Stimulated activated CD4-positive, alpha-beta T cell treated with anti-CD3 and anti-CD28 coated beads, Interleukin-12 subunit alpha, Interleukin-12 subunit beta, amount 100 ng/mL, for 24 hours (primary cell): Measurements from ENCODE around the gene CDC42EP5.

ENCODE experiments used
- DNase-seq, 2 experiments: peaks; one replicate each; pipeline ENCODE4 v3.0.0-alpha.2; 2020; ENCODE audit warnings: low read depth in 2 of 2

CDC42EP5 gene

DNA sequence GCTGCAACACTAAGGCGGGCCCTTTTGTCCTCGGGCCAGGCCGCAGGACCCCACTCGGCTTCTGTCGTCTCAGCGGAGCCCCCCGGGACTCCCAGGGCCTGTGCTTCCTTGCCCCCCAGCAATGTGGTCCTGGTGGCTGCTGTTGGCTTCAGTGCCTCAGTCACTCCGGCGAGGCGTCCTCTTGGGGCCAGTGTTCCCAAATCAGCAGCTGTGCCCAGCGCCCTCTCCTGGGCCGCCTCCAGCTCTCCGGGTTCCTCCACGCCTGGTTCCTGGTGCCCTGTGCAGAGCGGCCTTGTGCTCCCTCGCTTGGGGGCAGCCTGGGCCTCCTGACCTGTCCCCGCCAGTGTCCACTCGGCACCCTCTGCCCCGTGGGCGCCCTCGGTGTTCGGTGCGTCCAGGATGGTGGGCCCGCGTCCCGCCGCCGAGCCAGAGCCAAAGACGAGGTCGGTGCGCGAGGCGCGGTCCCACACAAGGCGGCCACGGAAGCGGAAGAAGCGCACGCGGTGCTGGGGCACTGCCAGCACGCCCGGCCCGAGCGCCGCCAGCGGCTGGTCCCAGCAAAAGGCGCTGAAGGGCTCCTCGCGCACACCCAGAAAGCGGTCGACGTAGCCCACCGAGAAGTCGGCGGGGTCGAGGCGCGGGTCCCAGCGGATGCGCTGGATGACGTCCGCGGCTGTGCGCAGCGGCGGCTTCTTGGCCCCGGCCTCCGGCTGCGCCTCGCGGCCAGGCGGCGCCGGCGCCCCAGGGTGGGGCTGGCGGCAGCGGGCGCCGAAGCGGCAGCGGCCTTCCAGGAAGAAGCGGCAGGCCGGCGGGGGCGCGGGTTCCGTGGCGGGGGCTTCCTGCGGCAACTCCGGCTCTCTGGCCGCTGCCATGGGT, 10.2 kb downstream of the CDC42EP5 start:
- DNase-seq, result peak; percentile 45 to 46

DNA sequence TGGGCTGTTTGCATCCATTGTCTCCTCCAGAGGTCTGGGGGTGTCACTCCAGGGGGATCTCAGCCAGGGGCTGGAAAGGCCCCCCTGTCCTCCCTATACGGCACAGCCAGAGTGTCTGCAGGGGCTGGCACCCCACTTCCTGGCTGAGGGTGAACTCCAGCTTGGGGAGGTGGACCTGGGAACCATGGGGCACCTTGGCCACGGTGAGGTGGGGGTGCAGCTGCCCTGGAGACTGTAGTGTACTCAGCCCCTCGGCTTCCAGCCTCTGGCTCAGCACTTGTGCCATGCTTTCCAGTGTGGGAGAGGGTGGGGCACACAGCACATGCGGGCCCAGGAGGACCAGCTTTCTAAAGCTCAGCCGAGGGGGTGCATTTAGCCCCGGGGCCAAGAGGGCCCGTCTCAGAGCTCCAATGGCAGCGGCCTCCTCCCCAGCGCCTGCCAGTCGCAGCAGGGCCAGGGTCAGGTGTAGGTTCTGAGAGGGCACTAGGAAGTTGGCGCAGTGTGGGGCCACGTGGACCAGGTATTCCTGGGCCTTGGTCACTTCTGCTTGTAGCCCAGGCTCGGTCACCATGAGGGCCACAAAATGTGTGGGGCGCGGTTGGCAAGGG, 10.9 kb downstream of the CDC42EP5 start:
- no peak for DNase-seq

DNA sequence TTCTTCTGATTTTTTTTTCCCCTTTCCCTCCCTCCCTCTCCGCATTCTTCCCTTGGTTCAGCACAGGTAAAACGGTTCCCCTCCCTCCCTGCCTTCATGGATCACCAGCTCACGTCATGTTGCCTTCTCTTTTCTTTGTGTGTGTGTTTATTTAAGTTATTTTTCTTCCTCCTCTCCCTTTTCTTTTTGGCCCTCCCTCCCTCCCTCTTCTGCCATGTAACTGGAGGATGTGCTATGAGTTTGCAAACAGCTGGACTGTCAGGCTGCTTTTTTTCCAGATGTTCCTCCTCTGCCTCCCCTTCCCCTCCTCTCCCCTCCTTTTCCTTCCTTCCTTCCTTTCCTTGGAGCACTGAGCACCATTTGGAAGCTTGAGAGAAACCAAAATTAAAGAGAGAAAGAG, 11.5 kb downstream of the CDC42EP5 start:
- DNase-seq, result no peak

DNA sequence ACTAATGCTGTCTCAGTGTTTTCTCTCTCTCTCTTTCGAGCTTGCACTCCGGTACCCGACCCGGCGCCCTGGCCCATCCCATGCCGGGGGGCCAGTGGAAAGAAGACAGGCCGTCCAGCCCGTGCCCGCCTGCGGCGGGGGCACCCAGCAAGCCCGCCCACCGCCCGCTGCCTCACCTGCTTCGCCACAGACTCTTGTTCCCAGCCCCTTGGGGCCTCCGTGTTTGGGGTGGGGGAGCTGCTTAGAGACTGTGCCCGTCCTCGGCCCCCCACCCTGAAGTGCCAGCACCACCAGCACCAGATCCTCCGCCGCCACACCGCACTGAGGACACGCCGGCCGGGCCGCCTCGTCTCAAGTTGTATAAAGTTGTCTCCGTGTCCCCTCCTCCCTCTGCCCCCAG, 11.9 kb downstream of the CDC42EP5 start:
- no peak for DNase-seq

DNA sequence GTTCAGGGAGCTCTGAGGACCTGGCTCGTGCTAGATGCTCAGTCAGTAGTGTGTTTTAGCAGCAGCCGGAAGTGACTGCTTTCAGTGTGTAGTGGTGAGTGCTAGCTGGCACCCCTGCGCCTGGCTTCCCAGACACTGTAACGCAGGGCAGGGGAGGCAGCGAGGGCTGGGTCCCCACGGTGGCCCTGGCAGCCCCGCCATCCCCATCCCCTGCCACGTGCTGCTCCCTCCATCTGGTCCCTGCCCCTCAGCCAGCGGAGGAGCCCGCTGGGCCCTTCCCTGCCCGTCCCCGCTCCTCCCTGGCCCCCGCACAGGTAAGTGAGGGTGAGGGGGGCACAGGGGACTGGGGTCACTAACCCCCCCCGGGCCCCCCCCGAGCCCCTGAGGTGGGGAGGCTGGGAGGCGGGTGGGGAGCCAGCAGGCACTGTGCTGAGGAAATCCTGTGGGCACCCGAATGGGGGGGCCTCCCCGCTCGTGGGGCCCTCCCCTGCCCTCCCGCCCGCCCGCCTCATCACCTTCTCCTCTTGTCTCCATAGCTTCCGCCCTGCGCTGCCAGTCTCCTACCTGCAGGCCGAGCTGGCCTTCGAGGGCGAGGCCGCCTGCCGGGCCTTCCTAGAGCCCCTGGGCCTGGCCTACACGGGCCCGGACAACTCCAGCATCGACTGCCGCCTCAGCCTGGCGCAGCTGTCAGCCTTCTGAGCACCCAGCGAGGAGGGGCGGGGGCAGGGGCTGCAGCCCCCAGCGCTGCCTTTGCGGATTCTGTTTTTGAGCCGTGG, 12.7 kb downstream of the CDC42EP5 start:
- no peak for DNase-seq

DNA sequence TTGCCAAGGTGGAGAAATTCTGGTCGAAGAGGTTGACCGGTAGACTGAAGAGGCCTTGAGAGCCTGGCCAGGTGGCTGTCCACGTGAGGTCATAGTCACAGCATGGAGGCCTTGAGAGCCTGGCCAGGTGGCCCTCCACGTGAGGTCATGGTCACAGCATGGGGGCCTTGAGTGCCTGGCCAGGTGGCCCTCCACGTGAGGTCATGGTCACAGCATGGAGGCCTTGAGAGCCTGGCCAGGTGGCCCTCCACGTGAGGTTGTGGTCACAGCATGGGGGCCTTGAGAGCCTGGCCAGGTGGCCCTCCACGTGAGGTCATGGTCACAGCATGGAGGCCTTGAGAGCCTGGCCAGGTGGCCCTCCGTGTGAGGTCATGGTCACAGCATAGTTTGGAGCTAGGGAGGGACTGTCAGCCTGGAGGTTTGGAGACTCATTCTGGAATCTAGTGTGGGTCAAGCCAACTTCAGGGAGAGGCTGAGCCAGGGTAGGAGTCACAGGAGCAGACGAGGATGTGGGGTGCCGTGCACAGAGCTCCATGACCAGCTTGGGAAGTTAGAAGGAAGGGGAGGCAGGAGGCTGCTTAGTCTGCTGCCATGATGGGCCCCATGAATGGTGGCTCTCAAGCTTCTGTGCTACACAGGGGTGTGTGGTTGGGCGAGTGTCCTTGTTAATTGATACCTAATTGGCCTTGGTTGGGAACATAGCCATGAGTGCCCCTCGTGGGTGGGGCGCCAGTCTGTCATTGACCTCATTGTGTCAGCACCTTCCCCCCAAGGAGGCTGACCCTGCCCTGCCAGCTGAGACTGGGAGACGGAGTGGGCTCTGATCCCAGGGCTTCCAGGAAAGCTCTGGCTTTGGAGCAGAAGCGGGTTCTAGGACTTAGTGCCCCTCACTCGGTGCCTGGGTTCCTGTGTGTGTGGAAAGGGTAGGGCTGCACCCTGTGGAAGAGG, 13.5 kb downstream of the CDC42EP5 start:
- no peak for DNase-seq

DNA sequence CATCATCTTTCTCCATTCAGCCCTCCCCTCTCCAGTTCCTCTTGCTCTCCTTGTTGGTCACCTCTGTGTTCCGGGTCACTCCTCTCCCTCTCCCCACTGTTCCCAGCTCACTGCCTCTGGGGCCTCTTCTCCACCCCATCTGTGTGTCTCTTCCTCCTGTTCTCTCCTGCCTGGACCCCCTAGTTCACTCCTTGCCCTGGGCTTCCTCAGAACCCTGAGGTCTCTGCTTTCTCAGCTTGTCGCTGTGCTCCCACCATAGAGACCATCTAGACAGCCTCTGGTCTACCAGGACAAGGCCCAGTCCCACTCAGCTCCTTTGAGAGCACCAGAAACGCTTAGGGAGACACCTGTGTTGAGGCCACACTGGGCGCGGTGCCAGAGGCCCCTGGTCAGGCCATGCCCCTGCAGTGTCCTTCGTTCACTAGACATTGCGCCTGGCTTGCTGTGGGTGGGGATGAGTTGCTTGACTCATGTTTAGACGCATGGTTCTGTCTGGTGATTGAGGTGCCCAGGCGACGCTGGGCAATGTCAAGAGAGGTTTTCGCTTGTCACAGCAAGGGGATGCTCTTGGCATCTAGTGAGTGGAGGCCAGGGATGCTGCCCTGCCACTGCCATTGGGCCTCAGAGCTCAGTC, 14.3 kb downstream of the CDC42EP5 start:
- no peak for DNase-seq

DNA sequence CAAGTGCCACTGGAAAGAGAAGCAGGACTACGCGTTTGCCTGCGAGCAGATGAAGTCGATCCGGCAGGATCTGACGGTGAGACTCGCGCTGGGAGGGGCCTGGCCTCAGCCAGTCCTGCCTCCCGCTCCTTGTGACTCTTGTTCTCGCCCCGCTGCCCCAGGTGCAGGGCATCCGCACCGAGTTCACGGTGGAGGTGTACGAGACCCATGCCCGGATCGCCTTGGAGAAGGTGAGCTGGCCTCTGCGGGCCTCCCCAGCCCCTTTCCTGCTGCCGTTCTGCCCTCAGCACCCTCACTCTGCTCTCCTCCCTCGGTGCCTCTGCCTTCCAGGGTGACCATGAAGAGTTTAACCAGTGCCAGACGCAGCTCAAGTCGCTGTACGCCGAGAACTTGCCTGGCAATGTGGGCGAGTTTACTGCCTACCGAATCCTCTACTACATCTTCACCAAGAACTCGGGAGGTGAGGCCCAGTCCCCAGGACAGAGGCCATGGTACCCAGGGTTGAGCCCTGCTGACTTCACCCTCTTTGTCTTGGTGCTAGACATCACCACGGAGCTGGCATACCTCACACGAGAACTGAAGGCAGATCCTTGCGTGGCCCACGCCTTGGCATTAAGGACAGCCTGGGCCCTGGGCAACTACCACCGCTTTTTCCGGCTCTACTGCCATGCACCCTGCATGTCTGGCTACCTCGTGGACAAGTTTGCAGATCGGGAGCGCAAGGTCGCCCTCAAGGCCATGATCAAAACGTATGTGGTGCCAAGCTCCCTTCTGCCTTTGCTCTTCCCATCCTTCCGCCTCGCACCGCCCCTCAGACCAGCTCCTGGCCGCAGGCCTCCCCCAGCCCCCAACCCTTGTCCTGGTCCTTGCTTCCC, 15.1 kb downstream of the CDC42EP5 start:
- no peak for DNase-seq

DNA sequence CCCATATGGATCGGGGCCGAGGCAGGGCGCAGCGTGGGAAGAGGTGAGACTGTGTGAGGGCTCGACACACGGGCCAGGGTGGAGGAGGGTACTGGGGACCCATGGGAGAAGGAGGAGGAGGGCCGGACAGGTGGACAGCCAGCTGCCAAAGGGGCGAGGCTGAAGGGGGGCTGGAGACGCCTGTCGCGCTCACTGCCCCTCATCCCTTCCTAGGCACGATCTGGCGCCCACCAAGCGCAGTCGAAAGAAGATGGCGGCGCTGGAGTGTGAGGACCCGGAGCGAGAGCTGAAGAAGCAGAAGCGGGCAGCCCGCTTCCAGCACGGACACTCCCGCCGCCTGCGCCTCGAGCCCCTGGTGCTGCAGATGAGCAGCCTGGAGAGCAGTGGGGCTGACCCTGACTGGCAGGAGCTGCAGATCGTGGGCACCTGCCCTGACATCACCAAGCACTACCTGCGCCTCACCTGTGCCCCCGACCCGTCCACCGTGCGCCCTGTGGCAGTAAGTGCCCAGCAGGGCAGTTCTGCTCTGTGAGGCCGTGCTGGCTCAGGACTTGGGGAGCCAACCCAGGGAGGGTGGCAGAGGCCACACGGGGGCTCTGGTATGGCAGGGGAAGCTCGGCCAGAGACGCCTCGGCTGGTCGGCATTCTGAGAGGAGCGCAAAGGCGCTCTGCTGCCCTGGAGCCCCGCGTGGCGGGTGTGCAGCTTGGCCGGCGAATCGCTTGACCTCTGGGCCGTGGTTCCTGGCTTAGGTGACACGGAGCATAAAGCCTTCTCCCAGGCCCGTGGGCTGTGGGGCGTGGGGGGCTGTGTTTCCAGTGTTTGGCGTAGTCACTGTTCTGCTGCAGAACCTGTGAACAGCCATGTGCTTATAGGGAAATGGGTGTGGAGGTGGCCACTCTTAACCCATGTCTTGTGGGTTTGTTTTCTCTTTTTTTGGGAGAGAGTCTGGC, 16.4 kb downstream of the CDC42EP5 start:
- no peak for DNase-seq

DNA sequence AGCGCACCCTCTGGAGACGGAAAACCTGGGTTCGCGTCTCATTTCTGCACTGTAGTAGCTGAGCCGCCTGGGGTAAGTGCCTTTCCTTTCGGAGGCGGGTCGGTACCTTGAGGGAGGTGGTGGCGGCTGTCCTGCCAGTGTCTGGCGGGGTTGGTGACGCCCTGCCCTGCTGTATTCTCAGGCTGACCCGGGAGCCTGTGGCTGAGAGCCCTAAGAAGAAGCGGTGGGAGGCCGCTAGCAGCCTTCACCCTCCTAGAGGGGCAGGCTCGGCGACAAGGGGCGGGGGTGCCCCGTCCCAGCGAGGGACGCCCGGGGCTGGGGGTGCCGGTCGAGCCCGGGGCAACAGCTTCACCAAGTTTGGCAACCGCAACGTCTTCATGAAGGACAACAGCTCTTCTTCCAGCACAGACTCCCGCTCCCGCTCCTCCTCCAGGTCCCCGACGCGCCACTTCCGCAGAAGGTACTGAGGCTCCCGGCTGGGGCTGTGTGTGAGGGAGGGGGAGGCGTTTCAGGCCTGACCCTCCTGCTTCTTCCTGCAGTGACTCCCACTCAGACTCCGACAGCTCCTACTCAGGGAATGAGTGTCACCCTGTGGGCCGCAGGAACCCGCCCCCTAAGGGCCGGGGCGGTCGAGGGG, 17.2 kb downstream of the CDC42EP5 start:
- DNase-seq, result no peak

DNA sequence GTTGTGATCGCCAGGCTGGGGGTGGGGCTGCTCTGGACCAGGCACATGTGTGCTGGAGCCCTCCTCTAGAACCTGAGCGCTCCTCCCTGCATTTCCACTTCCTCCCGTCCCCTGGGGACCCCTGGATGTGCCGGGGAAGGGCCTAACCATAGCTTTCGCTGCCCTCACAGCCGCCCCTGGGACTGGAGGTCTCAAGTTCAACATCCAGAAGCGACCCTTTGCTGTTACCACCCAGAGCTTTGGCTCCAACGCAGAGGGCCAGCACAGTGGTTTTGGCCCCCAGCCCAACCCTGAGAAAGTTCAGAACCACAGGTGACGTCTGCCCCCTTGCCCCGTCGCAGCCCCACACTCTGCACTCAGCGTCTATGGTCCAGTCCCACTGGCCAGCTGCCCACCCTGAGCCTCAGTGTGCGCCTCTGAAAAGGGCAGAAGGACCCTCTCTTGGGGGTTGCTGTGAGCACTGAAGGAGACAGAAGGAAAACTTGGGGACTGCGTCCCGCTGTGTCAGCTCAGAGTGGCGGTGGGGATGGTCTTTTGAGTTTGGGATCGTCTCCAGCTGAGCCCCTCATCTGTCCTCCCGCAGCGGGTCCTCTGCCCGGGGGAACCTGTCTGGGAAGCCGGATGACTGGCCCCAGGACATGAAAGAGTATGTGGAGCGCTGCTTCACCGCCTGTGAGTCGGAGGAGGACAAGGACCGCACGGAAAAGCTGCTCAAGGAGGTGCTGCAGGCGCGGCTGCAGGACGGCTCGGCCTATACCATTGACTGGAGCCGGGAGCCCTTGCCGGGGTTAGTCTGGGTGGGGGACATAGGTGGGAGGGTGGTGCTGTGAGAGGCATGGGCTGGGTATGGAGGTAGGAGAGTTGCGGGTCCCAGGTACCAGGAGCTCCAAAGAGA, 18.1 kb downstream of the CDC42EP5 start:
- DNase-seq, result no peak

DNA sequence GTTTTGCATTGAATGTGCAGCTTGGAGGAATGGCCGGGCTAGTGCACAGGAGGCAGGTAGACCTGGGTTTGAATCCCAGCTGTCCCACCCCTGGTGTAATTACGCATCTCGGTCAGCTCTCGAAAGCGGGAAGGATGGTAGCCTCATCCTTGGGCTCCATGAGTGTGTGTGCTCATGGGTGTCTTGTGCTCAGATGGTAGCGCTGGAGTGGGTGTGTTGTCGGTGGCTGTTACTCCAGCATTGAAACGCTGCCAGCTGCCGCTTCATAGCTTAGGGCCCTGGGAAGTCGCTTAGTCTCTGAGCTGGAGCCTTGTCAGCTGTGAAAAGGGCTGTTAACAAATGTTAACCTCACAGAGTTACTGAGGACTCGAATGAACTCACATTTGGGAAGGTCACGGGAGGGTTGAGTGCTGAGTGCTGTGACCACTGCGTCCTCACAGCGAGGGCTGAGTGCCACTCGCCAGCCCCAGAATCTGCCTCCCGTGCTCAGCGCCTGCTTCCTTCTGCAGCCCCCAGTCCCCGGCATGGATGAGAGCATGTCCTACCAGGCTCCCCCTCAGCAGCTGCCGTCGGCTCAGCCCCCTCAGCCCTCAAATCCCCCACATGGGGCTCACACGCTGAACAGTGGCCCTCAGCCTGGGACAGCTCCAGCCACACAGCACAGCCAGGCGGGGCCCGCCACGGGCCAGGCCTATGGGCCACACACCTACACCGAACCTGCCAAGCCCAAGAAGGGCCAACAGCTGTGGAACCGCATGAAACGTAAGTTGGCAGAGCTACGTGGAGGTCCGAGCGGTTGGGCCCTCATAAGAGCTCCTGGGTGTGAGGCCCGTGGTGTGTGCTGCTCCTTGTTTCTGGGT, 18.9 kb downstream of the CDC42EP5 start:
- DNase-seq, result no peak

DNA sequence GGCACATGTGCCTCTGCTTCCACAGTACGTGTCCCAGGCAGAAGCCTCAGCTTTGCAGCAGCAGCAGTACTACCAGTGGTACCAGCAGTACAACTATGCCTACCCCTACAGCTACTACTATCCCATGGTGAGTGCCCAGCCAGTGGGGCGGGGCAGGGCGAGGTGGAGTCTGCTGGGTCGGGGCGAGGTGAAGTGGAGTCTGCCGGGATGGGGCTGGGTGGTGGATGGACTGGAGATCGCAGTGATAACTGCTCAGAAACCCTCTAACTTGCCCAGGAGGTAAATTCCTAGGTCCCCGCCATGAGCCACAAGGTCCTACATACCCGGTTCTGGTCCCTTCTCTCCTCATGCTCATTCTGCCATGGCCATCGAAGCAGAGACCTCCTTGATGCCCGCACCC, 20.5 kb downstream of the CDC42EP5 start:
- no peak for DNase-seq

DNA sequence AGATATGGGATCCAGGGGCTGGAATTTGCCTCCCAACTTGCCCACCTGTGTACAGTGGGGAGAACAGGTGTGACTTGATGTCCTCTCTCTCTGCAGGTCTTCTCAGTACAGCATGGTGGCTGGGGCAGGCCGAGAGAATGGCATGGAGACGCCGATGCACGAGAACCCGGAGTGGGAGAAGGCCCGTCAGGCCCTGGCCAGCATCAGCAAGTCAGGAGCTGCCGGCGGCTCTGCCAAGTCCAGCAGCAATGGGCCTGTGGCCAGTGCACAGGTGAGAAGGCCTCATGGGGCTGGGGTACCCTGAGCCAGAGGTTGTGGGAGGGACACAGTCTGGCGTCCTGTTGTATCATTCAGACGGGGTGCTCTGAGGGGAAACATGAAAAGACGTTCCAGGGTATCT, 21.1 kb downstream of the CDC42EP5 start:
- DNase-seq, result no peak

DNA sequence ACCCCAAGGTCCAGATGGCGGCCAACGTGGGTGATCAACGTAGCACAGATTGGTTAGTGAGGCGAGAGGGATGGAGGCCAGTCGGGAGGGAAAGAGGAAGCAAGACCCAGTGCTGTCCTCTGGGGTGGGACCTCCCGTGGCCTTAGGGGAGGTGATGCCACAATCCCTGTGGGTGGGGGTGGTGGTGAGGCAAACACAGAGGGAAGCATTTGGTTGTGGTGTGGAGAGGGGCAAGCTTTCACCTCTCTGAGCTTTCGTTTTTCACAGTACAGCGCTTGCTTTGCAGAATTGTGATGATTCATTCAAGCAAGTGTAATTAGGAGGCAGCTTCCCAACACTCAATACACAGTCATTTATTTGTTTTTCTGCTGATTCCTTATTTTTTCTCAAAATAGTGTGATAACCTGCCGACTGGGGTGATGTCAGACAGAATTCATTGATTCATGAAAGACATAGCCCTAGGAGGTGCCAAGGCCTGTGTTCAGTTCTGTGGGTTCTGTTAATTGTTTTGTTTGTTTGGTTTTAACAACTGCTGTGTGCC, 21.7 kb downstream of the CDC42EP5 start:
- DNase-seq, result no peak

DNA sequence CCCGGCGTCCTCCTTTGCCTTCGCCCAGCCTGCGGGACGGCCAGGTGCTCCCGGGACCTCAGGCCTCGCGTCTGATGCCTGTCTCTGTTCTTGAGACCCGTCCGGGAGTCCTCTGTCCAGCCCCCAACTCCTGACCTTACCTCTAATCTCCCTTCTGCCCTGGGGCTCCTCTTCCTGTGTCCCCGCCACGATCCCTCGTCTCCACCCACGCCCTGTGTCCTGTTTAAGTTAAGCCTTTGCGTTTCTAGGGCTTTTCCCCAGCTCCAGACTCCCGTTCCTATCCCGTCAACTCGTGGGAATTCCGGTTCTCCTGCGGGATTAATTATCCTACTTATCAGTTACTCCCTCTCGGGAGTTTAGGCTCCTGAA, 23.4 kb downstream of the CDC42EP5 start:
- no peak for DNase-seq
